Fibroblast of lung (primary cell): ENCODE measurements around the gene CCDC201. TPM values are rescaled to one million over a fixed set of nuclear protein-coding genes. Genes with fewer than 3 reads are reported as not detected.

ENCODE experiments used
- DNase-seq, 2 donors: peaks; one replicate each; pipeline versions ENCODE4 v3.0.0 to v3.0.0-alpha.2; 2010; ENCODE audit warnings: low read depth in 2 of 2
- H2AFZ ChIP-seq: 2 replicates; pipeline ENCODE4 v1.5.1; 2012; ENCODE audit warnings: low read length, control low read depth, inconsistent platforms
- H3K27ac ChIP-seq: 2 replicates; pipeline ENCODE4 v1.5.1; 2011; ENCODE audit warnings: low read length, control low read depth; ENCODE audit not compliant: insufficient read depth
- H3K27me3 ChIP-seq: 2 replicates; pipeline ENCODE4 v1.5.1; 2011; ENCODE audit warnings: mild to moderate bottlenecking, low read length; ENCODE audit not compliant: control insufficient read depth, insufficient read depth
- H3K36me3 ChIP-seq: 2 replicates; pipeline ENCODE4 v1.5.1; 2011; ENCODE audit warnings: low read length; ENCODE audit not compliant: control insufficient read depth, insufficient read depth
- H3K4me1 ChIP-seq: 2 replicates; pipeline ENCODE4 v1.5.1; 2011; ENCODE audit warnings: low read length; ENCODE audit not compliant: control insufficient read depth, insufficient read depth; ENCODE audit errors: extremely low read depth
- H3K4me2 ChIP-seq: 2 replicates; pipeline ENCODE4 v1.5.1; 2011; ENCODE audit warnings: low read length, control low read depth; ENCODE audit not compliant: insufficient read depth; ENCODE audit errors: extremely low read depth
- H3K4me3 ChIP-seq, 4 experiments: fragments of 200-600 bp in 1 of 4; sonication (generic) in 1 of 4; replicated peaks in 1 of 4; 2 replicates each; pipeline ENCODE4 v1.5.1; 2011 to 2016; ENCODE audit warnings: low read length in 4 of 4, low read depth in 3 of 4, mild to moderate bottlenecking in 3 of 4, control low read depth in 2 of 4, inconsistent platforms in 1 of 4, mixed read lengths in 1 of 4; ENCODE audit not compliant: insufficient read depth in 1 of 4; ENCODE audit errors: control extremely low read depth in 1 of 4
- H3K79me2 ChIP-seq: 2 replicates; pipeline ENCODE4 v1.5.1; 2012; ENCODE audit warnings: mild to moderate bottlenecking, low read length, inconsistent platforms; ENCODE audit not compliant: control insufficient read depth, insufficient read depth
- H3K9ac ChIP-seq: 2 replicates; pipeline ENCODE4 v1.5.1; 2011; ENCODE audit warnings: mild to moderate bottlenecking, low read length, control low read depth; ENCODE audit not compliant: insufficient read depth
- H3K9me3 ChIP-seq: 2 replicates; pipeline ENCODE4 v1.5.1; 2012; ENCODE audit warnings: low read depth, low read length; ENCODE audit not compliant: control insufficient read depth, insufficient read depth
- H4K20me1 ChIP-seq: 2 replicates; pipeline ENCODE4 v1.5.1; 2011; ENCODE audit warnings: low read length; ENCODE audit not compliant: control insufficient read depth, insufficient read depth; ENCODE audit errors: extremely low read depth
- CTCF ChIP-seq, 2 donors: IDR thresholded peaks in 1 of 2; conservative IDR thresholded peaks in 1 of 2; 1 replicate in 1 of 2; 2 replicates in 1 of 2; pipeline ENCODE4 v1.5.1; 2011 to 2012; ENCODE audit warnings: low read length in 2 of 2, control low read depth in 1 of 2, inconsistent platforms in 1 of 2, low read depth in 1 of 2, mild to moderate bottlenecking in 1 of 2
- EZH2 ChIP-seq: IDR thresholded peaks from 2 replicates; pipeline ENCODE4 v1.5.1; 2012; ENCODE audit warnings: low read length, control low read depth, mild to moderate bottlenecking; ENCODE audit errors: missing control alignments
- polyA plus RNA-seq, 2 donors: library from polyadenylated mRNA; depleted of rRNA in 1 of 2; stranded (reverse) in 1 of 2; unstranded in 1 of 2; fragments of >200 nt; gene quantifications; 2 replicates each; pipeline ENCODE4 v1.2.1, GENCODE V29; 2011 to 2012; ENCODE audit warnings: missing spikeins in 1 of 2
- total RNA-seq: library from RNA; depleted of rRNA; stranded (reverse); fragments of >200 nt; gene quantifications from 2 replicates; pipeline ENCODE4 v1.2.1, GENCODE V29; 2014

The CCDC201 gene
- total and polyA plus RNA-seq, 2 donors (not counting 1 experiment from before 2014, with no cell fraction given): not detected

DNA sequence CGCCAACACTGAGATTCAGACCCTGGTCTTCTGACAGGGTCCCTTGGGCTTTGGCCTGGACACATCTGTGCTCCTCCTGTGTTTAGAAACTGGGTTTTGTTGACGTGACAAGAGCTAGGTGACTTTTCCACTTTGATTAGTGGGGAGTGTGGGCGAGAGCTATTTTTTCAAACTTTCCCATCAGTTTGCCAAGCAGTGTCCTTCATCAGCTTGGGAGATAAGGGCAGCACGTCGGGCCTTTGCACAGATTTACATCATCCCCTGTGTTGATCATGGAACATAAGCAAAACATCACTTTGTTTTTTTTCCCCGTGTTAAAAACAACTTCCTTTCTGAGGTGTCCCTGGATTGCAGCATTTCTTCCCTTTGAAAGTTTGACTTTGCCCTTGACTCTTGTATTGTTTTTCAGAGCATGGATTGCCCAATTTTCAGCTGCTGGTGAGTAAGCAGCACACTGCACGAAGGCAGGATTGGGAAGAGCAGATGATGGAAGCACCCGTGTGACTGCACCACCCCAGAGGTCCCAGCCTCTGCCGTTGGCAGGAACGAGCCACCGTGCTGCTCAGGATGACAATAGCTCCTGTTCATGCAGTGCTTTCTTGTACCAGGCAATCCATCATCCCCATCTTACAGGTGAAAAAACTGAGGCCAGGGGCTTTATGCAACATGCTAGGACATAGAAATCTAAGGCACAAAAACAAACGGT, 9.0 kb upstream of the CCDC201 start:
- Histone ChIP-seq H3K4me2 (no peak overlapping the region), H4K20me1 (no peaks in the 10 kb centered on the region)
- TF ChIP-seq EZH2 (no peak), CTCF (conservative IDR thresholded peaks at IDR 0.05 in 1 of 2, IDR thresholded peaks at IDR 0.05 in 1 of 2; ENCODE audit: low read depth in 1 of 2, low read length in 2 of 2) (no peak)

DNA sequence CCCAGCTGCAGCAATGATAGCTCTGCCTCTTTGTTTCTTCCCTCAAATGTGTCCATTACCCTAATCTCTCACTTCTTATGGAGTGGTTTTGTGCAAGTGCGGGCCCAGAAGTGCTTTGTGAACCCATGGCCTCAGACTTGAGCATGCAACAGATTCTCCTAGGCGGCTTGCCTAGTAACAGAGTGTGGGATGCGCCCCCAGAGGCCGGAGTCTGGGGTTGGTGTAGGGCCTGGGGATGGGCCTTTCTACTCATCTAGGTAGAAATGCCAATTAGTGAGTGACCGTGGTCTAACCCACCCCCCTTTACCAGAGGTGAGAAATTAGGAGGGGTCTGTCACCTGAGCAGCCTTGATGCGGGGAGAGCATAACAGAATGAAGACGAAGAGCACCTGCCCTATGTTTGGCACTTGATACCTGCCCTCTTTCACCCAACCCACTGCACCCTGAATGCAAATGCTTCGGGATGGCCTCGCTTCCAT, 8.4 kb upstream of the CCDC201 start:
- Histone ChIP-seq H3K9me3 (no peaks in the 10 kb centered on the region), H3K4me2 (no peak overlapping the region), H3K79me2 (no peaks in the 10 kb centered on the region), H3K27me3 (no peaks in the 10 kb centered on the region), H4K20me1 (no peaks in the 10 kb centered on the region), H3K4me3 (no peak overlapping the region), H3K9ac (no peak overlapping the region), H3K36me3 (no peaks in the 10 kb centered on the region), H3K4me1 (no peaks in the 10 kb centered on the region), H2AFZ (no peak overlapping the region), H3K27ac (no peak overlapping the region)
- DNase-seq: no peak
- no peak for TF ChIP-seq EZH2
- no peak for TF ChIP-seq CTCF (conservative IDR thresholded peaks at IDR 0.05 in 1 of 2, IDR thresholded peaks at IDR 0.05 in 1 of 2; ENCODE audit: low read depth in 1 of 2, low read length in 2 of 2)

More for the DNA sequence above, 9.0 kb upstream of the CCDC201 start:
- peak; percentile 60 to 89 for DNase-seq
- Histone ChIP-seq H3K79me2 (no peaks in the 10 kb centered on the region), H3K36me3 (no peaks in the 10 kb centered on the region), H3K9ac (no peak overlapping the region), H3K27me3 (no peaks in the 10 kb centered on the region), H3K4me3 (no peak overlapping the region), H2AFZ (no peak overlapping the region), H3K9me3 (no peaks in the 10 kb centered on the region), H3K4me1 (no peaks in the 10 kb centered on the region), H3K27ac (no peak overlapping the region)

- H3K4me3 ChIP-seq: no peak overlapping the region
- no peak overlapping the region for H2AFZ ChIP-seq
- no peaks in the 10 kb centered on the region for H3K9me3 ChIP-seq
- no peak overlapping the region for H3K4me2 ChIP-seq
- no peaks in the 10 kb centered on the region for H3K79me2 ChIP-seq
- no peak overlapping the region for H3K27ac ChIP-seq
- H4K20me1 ChIP-seq: no peaks in the 10 kb centered on the region
- no peaks in the 10 kb centered on the region for H3K36me3 ChIP-seq
- no peak overlapping the region for H3K9ac ChIP-seq
- TF ChIP-seq EZH2 (no peak), CTCF (conservative IDR thresholded peaks at IDR 0.05 in 1 of 2, IDR thresholded peaks at IDR 0.05 in 1 of 2; ENCODE audit: low read depth in 1 of 2, low read length in 2 of 2) (no peak)
- no peaks in the 10 kb centered on the region for H3K27me3 ChIP-seq
- no peak for DNase-seq
- no peaks in the 10 kb centered on the region for H3K4me1 ChIP-seq
These were observed 7.6 kb upstream of the CCDC201 start for GRCh38 chr7:45880433-45880860.
